MM.1S (cell line): Measurements from ENCODE around the gene LRRC8C.

Experiments used
- DNase-seq: peaks from one replicate; pipeline ENCODE4 v3.0.0-alpha.2; 2015
- H2AFZ ChIP-seq: fragments of 300-600 bp; sonication (generic); 2 replicates; pipeline ENCODE4 v1.6.0; 2016; ENCODE audit warnings: antibody characterized with exemption, low read length
- H3F3A ChIP-seq: fragments of 300-600 bp; sonication (generic); 2 replicates; pipeline ENCODE4 v1.6.1; 2016; ENCODE audit warnings: mild to moderate bottlenecking, antibody characterized with exemption, low read length, moderate library complexity, mixed read lengths; ENCODE audit not compliant: insufficient read depth
- H3K27ac ChIP-seq: fragments of 300-600 bp; sonication (generic); 2 replicates; pipeline ENCODE4 v1.5.1; 2016; ENCODE audit warnings: mild to moderate bottlenecking, low read length
- H3K27me3 ChIP-seq: fragments of 300-600 bp; sonication (generic); replicated peaks from 2 replicates; pipeline ENCODE4 v1.6.0; 2016; ENCODE audit warnings: low read length; ENCODE audit not compliant: insufficient read depth
- H3K36me3 ChIP-seq: fragments of 300-600 bp; sonication (generic); replicated peaks from 2 replicates; pipeline ENCODE4 v1.6.1; 2016; ENCODE audit warnings: mild to moderate bottlenecking, low read length, mixed read lengths; ENCODE audit not compliant: insufficient read depth
- H3K4me1 ChIP-seq: fragments of 300-600 bp; sonication (generic); 2 replicates; pipeline ENCODE4 v1.6.1; 2016; ENCODE audit warnings: low read length, mixed read lengths
- H3K4me2 ChIP-seq: fragments of 300-600 bp; sonication (generic); 2 replicates; pipeline ENCODE4 v1.6.0; 2016; ENCODE audit warnings: low read depth, low read length
- H3K4me3 ChIP-seq: fragments of 300-600 bp; sonication (generic); 2 replicates; pipeline ENCODE4 v1.5.1; 2016; ENCODE audit warnings: low read length, mixed read lengths
- H3K79me2 ChIP-seq: fragments of 300-600 bp; sonication (generic); 2 replicates; pipeline ENCODE4 v1.6.1; 2016; ENCODE audit warnings: mixed run types, low read length, mixed read lengths
- H3K9ac ChIP-seq: fragments of 300-600 bp; sonication (generic); 2 replicates; pipeline ENCODE4 v1.6.1; 2016; ENCODE audit warnings: low read length, mixed read lengths
- H3K9me2 ChIP-seq: fragments of 300-600 bp; sonication (generic); replicated peaks from 2 replicates; pipeline ENCODE4 v1.6.1; 2016; ENCODE audit warnings: mild to moderate bottlenecking, low read length, mixed read lengths; ENCODE audit not compliant: insufficient read depth
- H3K9me3 ChIP-seq: fragments of 300-600 bp; sonication (generic); replicated peaks from 2 replicates; pipeline ENCODE4 v1.6.1; 2016; ENCODE audit warnings: mild to moderate bottlenecking, low read length, mixed read lengths; ENCODE audit not compliant: insufficient read depth
- H4K20me1 ChIP-seq: fragments of 300-600 bp; sonication (generic); 2 replicates; pipeline ENCODE4 v1.6.1; 2016; ENCODE audit warnings: mild to moderate bottlenecking, low read length, moderate library complexity, mixed read lengths; ENCODE audit not compliant: insufficient read depth
- CTCF ChIP-seq: fragments of 300-600 bp; sonication (generic); IDR thresholded peaks from 2 replicates; pipeline ENCODE4 v1.5.1; 2016; ENCODE audit warnings: antibody characterized with exemption, low read length, mixed read lengths
- EZH2 ChIP-seq: fragments of 300-600 bp; sonication (generic); optimal IDR thresholded peaks from 2 replicates; pipeline ENCODE3; 2017; ENCODE audit warnings: low read depth, mild to moderate bottlenecking, antibody characterized with exemption, low read length, mixed read lengths
- EZH2phosphoT487 ChIP-seq: fragments of 300-600 bp; sonication (generic); IDR thresholded peaks from 2 replicates; pipeline ENCODE4 v1.6.1; 2018; ENCODE audit warnings: antibody characterized with exemption, low read length

Gene LRRC8C

DNA sequence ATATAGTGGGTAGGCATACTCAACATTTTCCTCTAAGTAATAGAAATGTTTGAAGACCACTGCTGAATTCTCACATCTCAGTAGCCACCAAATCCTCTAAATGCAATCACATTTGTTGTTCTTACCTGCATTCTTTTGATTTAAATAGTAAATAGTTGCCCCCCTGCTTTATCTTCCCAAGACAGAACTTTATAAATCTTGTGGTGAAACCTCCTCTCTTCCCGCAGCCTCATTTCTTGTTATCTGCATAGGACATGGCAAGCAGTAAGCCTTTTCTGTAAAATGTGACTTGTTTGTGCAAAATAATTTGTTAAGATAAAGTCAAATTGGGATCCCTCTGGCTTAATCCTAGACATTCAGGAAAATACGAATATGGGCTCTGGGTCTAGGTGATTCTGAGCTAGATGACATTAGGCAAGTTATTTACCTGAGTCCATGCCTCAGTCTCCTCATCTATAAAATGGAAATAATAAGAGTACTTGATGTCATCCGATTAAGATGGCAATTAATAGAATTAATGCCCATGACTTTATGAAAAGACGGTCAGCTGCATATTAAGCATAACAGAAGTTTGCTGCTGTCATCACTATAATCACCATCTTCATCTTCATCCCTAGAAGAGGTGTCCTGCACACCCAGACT, 77.7 kb downstream of the LRRC8C start:
- Histone ChIP-seq H3K4me2 (no peak overlapping the region), H2AFZ (no peak overlapping the region), H3K9ac (no peak overlapping the region), H3K27ac (no peak overlapping the region), H3K27me3 (no peaks in the 10 kb centered on the region), H3K4me1 (peaks cover 13% of the 10 kb centered on the region), H4K20me1 (no peaks in the 10 kb centered on the region), H3K4me3 (no peak overlapping the region), H3F3A (peaks cover 10% of the 10 kb centered on the region), H3K79me2 (no peaks in the 10 kb centered on the region), H3K9me3 (no peaks in the 10 kb centered on the region), H3K36me3 (peaks cover 6% of the 10 kb centered on the region), H3K9me2 (no peaks in the 10 kb centered on the region)
- no peak for DNase-seq
- TF ChIP-seq CTCF (no peak), EZH2phosphoT487 (no peak), EZH2 (no peak)

- Histone ChIP-seq H3K4me3 (no peak overlapping the region), H4K20me1 (no peaks in the 10 kb centered on the region), H3K9ac (no peak overlapping the region), H3K79me2 (no peaks in the 10 kb centered on the region), H3K36me3 (peaks cover 6% of the 10 kb centered on the region), H3K27me3 (no peaks in the 10 kb centered on the region), H3K27ac (no peak overlapping the region), H3K9me2 (no peaks in the 10 kb centered on the region), H3K4me2 (no peak overlapping the region), H3F3A (peaks cover 4% of the 10 kb centered on the region; the same call in 1 of the 2 replicates), H3K4me1 (peaks cover 7% of the 10 kb centered on the region), H2AFZ (no peak overlapping the region), H3K9me3 (no peaks in the 10 kb centered on the region)
- no peak for TF ChIP-seq CTCF
- TF ChIP-seq EZH2phosphoT487 = no peak
- TF ChIP-seq EZH2 = no peak
- no peak for DNase-seq
Observed at GRCh38 chr1:89711140-89711778, 78.3 kb downstream of the LRRC8C start.

DNA sequence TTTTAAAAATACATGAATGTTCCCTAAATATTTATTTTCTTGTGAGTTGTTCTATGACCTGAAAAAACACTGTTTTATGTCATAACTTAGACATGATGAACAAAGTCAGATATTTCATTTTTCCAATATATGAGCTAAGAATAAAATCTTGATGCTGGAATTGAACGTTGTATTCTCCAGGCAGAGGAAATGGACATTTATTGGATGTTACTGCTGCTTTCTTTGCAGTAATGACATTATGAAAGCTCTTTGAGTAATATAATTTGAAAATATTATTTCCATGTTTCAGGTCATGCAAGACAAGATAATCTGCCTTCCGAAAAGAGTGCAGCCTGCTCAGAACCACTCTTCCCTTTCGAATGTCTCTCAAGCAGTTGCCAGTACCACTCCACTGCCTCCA, 79.5 kb downstream of the LRRC8C start:
- TF ChIP-seq CTCF (no peak), EZH2phosphoT487 (no peak), EZH2 (no peak)
- no peak for DNase-seq
- H3K4me1 ChIP-seq = no peaks in the 10 kb centered on the region
- no peaks in the 10 kb centered on the region for H3K9me2 ChIP-seq
- no peak overlapping the region for H3K9ac ChIP-seq
- H4K20me1 ChIP-seq = no peaks in the 10 kb centered on the region
- no peak overlapping the region for H3K27ac ChIP-seq
- no peak overlapping the region for H2AFZ ChIP-seq
- H3K4me2 ChIP-seq = no peak overlapping the region
- no peak overlapping the region for H3K4me3 ChIP-seq
- no peaks in the 10 kb centered on the region for H3K79me2 ChIP-seq
- no peaks in the 10 kb centered on the region for H3K27me3 ChIP-seq
- H3K9me3 ChIP-seq = no peaks in the 10 kb centered on the region
- H3F3A ChIP-seq = no peaks in the 10 kb centered on the region
- peaks cover 6% of the 10 kb centered on the region for H3K36me3 ChIP-seq
